ENCODE data around the gene PLPP3.
A peak's percentile ranks its signal among the peaks of the same experiment; 100 is the strongest.

- TF ChIP-seq CTCF (conservative IDR thresholded peaks at IDR 0.05; ENCODE audit: low read depth, low read length) = peak; percentile 80
- no peak for TF ChIP-seq EZH2 (IDR thresholded peaks at IDR 0.05; ENCODE audit: borderline replicate concordance, low read depth, low read length, poor library complexity, severe bottlenecking)
Measured at GRCh38 chr1:56584910-56585528, 5.7 kb upstream of the PLPP3 start.

All from A673 (cell line).